Uterus (tissue), 4 donors: ENCODE measurements around the gene MALAT1. TPM values are rescaled to one million over a fixed set of nuclear protein-coding genes. Genes with fewer than 3 reads are reported as not detected.

Source experiments
- DNase-seq, 2 donors: peaks; one replicate each; pipeline ENCODE4 v3.0.0-alpha.2; 2019 to 2020
- H3K27ac ChIP-seq, 2 donors: fragments of 200-600 bp; sonication (generic); 1 replicate in 1 of 2; 2 replicates in 1 of 2; pipeline ENCODE4 v1.5.1; 2016 to 2018
- H3K27me3 ChIP-seq, 2 donors: fragments of 200-600 bp; sonication (generic); one replicate each; pipeline ENCODE4 v1.5.1; 2018 to 2019; ENCODE audit warnings: control low read depth in 1 of 2
- H3K36me3 ChIP-seq, 2 donors: fragments of 200-600 bp; sonication (generic); one replicate each; pipeline ENCODE4 v1.5.1; 2019; ENCODE audit warnings: control low read depth in 1 of 2
- H3K4me1 ChIP-seq, 2 donors: fragments of 200-600 bp; sonication (generic); one replicate each; pipeline ENCODE4 v1.5.1; 2018 to 2019; ENCODE audit warnings: control low read depth in 1 of 2
- H3K4me3 ChIP-seq, 2 donors: fragments of 200-600 bp; sonication (generic); 1 replicate in 1 of 2; 2 replicates in 1 of 2; pipeline ENCODE4 v1.5.1; 2018 to 2019; ENCODE audit warnings: mild to moderate bottlenecking in 1 of 2
- H3K9me3 ChIP-seq, 2 donors: fragments of 200-600 bp; sonication (generic); one replicate each; pipeline ENCODE4 v1.5.1; 2019; ENCODE audit warnings: control low read depth in 1 of 2
- POLR2A ChIP-seq, 2 donors: fragments of 450-650 bp; IDR thresholded peaks; one replicate each; pipeline ENCODE4 v1.6.1; 2016; ENCODE audit warnings: antibody characterized with exemption in 2 of 2, mild to moderate bottlenecking in 1 of 2, moderate library complexity in 1 of 2
- intact Hi-C: fragments of 100-400 bp; cut with DNase I; formaldehyde crosslinking; loops from one replicate; pipeline ENCODE4 v1.15.1; 2023; ENCODE audit warnings: low total_unique reads
- total RNA-seq, 4 donors: library from RNA; depleted of rRNA in 3 of 4; stranded (reverse); fragments of >200 nt in 3 of 4; gene quantifications; one replicate each; pipeline versions ENCODE4 v1.1.0 to v1.2.4, GENCODE V29; 2014 to 2023
- TF ChIP-seq, protein P1 (sequence below), 4 experiments: fragments of 200-600 bp in 2 of 4; fragments of 450-650 bp in 2 of 4; sonication (generic) in 2 of 4; IDR thresholded peaks; one replicate each; pipeline ENCODE4 v1.5.1; 2016 to 2019; ENCODE audit warnings: antibody characterized with exemption in 4 of 4, mild to moderate bottlenecking in 2 of 4, moderate library complexity in 1 of 4
- donor health status: DM: yes; HTN: yes; CAD: no.

Gene MALAT1
- total RNA-seq, 4 donors from 2014 or later: 6,732 to 19,335 (median 13,886) TPM

DNA sequence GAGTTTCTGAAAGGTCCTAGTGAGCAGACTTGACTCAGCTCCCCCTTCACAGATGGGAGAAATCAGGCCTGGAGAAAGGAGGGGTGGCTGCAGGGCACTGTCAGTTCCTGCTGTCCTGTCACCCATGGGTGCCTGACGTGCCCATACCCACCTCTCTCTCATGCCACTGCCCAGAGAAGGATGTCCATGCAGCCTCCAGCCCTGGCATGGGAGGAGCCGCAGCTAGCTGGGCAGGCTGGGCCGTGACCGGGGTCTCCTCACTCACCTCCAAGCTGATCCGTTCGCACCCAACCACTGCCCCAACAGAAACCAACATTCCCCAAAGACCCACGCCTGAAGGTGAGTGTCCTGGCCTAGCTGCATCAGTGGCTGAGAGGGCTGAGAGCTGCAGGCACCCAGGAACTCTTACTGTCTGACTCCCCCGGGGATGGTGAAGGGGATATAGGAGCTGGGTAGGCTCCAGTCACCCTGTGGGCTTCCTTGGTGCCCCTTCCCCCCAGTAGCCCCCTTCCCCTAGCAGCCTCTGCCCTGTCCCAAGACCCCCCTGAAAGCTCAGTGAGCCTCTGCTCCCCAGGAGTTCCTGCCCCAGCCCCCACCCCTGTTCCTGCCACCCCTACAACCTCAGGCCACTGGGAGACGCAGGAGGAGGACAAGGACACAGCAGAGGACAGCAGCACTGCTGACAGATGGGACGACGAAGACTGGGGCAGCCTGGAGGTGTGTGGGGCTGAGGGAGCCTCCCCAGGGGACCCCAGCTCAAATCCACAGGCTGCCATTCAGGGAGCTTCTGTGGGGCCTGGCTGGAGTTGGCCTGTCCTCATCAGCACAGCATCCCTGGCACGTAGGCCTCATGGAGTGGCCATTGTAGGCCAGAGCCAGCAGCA lies 37.8 kb downstream of the MALAT1 start:
- H3K9me3 ChIP-seq: no peaks in the 10 kb centered on the region
- no peaks in the 10 kb centered on the region for H3K27me3 ChIP-seq
- H3K4me3 ChIP-seq: no peak overlapping the region
- H3K27ac ChIP-seq: no peak overlapping the region
- DNase-seq: no peak
- H3K4me1 ChIP-seq: peaks cover 7 to 12% of the 10 kb centered on the region in 2 donors
- intact Hi-C loops: loop anchor here (10.0 kb wide), 1 partner anchor 48 kb away; no protein-coding TSS in a partner anchor
- no peak for TF ChIP-seq POLR2A (IDR thresholded peaks at IDR 0.05)
- TF ChIP-seq, protein P1, sequence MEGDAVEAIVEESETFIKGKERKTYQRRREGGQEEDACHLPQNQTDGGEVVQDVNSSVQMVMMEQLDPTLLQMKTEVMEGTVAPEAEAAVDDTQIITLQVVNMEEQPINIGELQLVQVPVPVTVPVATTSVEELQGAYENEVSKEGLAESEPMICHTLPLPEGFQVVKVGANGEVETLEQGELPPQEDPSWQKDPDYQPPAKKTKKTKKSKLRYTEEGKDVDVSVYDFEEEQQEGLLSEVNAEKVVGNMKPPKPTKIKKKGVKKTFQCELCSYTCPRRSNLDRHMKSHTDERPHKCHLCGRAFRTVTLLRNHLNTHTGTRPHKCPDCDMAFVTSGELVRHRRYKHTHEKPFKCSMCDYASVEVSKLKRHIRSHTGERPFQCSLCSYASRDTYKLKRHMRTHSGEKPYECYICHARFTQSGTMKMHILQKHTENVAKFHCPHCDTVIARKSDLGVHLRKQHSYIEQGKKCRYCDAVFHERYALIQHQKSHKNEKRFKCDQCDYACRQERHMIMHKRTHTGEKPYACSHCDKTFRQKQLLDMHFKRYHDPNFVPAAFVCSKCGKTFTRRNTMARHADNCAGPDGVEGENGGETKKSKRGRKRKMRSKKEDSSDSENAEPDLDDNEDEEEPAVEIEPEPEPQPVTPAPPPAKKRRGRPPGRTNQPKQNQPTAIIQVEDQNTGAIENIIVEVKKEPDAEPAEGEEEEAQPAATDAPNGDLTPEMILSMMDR (IDR thresholded peaks at IDR 0.05): no peak
- no peaks in the 10 kb centered on the region for H3K36me3 ChIP-seq

DNA sequence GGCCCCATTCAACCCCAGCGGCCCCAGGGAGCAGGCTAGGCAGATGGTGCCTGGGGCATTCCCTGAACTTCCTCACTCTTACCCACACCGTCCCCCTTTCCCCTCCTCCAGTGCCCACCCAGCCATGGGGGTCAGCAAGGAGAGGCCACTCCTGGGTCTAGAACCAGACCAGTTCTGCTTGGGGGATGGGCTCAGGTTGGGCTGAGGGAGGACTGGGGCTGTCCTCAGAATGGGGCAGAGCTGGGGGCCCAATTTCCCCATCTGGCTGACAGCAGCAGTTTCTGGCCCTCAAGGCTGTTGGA lies 38.4 kb downstream of the MALAT1 start:
- no peak overlapping the region for H3K27ac ChIP-seq
- TF ChIP-seq, protein P1 (IDR thresholded peaks at IDR 0.05): no peak
- TF ChIP-seq POLR2A (IDR thresholded peaks at IDR 0.05): no peak
- intact Hi-C loops: loop anchor here (10.0 kb wide), 1 partner anchor 48 kb away; no protein-coding TSS in a partner anchor

DNA sequence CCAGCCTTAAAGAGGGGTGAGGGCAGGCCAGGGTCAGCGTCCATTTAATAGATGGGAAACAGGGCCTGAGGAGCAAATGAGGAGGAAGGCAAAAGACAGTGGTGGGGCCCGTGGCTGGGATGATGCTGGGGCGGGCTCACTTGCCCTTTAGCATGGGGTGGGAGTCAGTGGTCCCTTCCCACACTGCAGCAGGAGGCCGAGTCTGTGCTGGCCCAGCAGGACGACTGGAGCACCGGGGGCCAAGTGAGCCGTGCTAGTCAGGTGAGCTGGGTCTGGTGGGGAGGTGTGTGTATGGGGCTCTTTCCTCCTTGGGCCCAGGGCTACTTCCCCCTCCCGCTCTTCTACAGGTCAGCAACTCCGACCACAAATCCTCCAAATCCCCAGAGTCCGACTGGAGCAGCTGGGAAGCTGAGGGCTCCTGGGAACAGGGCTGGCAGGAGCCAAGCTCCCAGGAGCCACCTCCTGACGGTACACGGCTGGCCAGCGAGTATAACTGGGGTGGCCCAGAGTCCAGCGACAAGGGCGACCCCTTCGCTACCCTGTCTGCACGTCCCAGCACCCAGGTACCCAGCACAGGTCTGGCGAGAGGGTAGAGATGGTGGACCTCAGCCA lies 38.9 kb downstream of the MALAT1 start:
- TF ChIP-seq POLR2A (IDR thresholded peaks at IDR 0.05): no peak
- TF ChIP-seq, protein P1 (IDR thresholded peaks at IDR 0.05): no peak
- Histone ChIP-seq H3K27me3 (no peaks in the 10 kb centered on the region), H3K9me3 (no peaks in the 10 kb centered on the region), H3K4me3 (no peak overlapping the region), H3K27ac (no peak overlapping the region), H3K36me3 (no peaks in the 10 kb centered on the region), H3K4me1 (peaks cover 10 to 12% of the 10 kb centered on the region in 2 donors)
- DNase-seq: no peak
- intact Hi-C loops: loop anchor here (10.0 kb wide), 1 partner anchor 47 kb away; no protein-coding TSS in a partner anchor

More for the DNA sequence above, 38.4 kb downstream of the MALAT1 start:
- H3K27me3 ChIP-seq: no peaks in the 10 kb centered on the region
- H3K4me3 ChIP-seq: no peak overlapping the region
- peaks cover 10 to 12% of the 10 kb centered on the region in 2 donors for H3K4me1 ChIP-seq
- DNase-seq: no peak
- H3K9me3 ChIP-seq: no peaks in the 10 kb centered on the region
- H3K36me3 ChIP-seq: no peaks in the 10 kb centered on the region

DNA sequence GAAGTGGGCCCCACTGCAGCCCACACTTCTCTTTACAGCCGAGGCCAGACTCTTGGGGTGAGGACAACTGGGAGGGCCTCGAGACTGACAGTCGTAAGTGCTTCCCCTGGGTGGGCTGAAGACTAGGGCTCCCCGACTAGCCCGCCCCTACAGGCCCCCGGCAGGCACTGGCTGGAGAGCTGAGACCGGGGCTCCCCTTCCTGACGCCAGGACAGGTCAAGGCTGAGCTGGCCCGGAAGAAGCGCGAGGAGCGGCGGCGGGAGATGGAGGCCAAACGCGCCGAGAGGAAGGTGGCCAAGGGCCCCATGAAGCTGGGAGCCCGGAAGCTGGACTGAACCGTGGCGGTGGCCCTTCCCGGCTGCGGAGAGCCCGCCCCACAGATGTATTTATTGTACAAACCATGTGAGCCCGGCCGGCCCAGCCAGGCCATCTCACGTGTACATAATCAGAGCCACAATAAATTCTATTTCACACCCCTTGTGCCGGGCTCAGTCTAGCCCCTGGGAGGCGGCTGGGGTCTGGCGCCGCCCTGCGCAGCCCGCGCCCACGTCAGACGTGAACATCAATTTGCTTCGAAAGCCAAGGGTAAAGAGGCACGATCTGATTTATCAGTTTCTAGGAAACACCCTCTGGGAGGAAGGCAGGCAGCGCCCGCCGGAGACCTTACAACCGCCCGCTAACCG lies 39.5 kb downstream of the MALAT1 start:
- no peak for DNase-seq
- Histone ChIP-seq H3K4me1 (peaks cover 10 to 12% of the 10 kb centered on the region in 2 donors), H3K4me3 (no peak overlapping the region), H3K36me3 (no peaks in the 10 kb centered on the region), H3K9me3 (no peaks in the 10 kb centered on the region), H3K27ac (no peak overlapping the region), H3K27me3 (no peaks in the 10 kb centered on the region)
- intact Hi-C loops: loop anchor here (10.0 kb wide), 1 partner anchor 46 kb away; no protein-coding TSS in a partner anchor
- TF ChIP-seq, protein P1 (IDR thresholded peaks at IDR 0.05): no peak
- TF ChIP-seq POLR2A (IDR thresholded peaks at IDR 0.05): no peak
